Keratinocyte (primary cell): ENCODE results near the gene MAN1C1.

Source experiments
- CTCF ChIP-seq, 3 experiments: IDR thresholded peaks in 1 of 3; conservative IDR thresholded peaks in 1 of 3; optimal IDR thresholded peaks in 1 of 3; 2 replicates in 2 of 3; 3 replicates in 1 of 3; pipeline versions ENCODE3 to v1.5.1; 2011; ENCODE audit warnings: low read length in 3 of 3, mild to moderate bottlenecking in 3 of 3, moderate library complexity in 2 of 3, control low read depth in 1 of 3, inconsistent platforms in 1 of 3; ENCODE audit not compliant: insufficient read depth in 2 of 3; ENCODE audit errors: extremely low read depth in 1 of 3
- EZH2 ChIP-seq: IDR thresholded peaks from one replicate; pipeline ENCODE4 v1.6.1; 2012; ENCODE audit warnings: inconsistent platforms, mild to moderate bottlenecking, low read length, moderate library complexity

GRCh38 chr1:25662061-25662460 lies 45.5 kb downstream of the MAN1C1 start:
- TF ChIP-seq CTCF (optimal IDR thresholded peaks at IDR 0.05 in 1 of 3, IDR thresholded peaks at IDR 0.05 in 1 of 3, conservative IDR thresholded peaks at IDR 0.05 in 1 of 3; ENCODE audit: extremely low read depth in 1 of 3, insufficient read depth in 2 of 3, low read length in 3 of 3) = no peak
- TF ChIP-seq EZH2 = no peak
